ENCODE data around the gene MTHFD1. TPM values are rescaled to one million over a fixed set of nuclear protein-coding genes. Genes with fewer than 3 reads are reported as not detected.

Gene MTHFD1
- polyA plus RNA-seq, 1 donor (not counting 4 experiments of a cell fraction or from before 2014, with no cell fraction given), result 63.2 TPM

GRCh38 chr14:64442300-64442988 is 54.3 kb downstream of the MTHFD1 start:
- Histone ChIP-seq H2AFZ (ENCODE audit: control insufficient read depth, low read length) (no peak overlapping the region), H3K4me1 (ENCODE audit: control insufficient read depth, extremely low read depth, insufficient read depth, low read length) (peaks cover 8% of the 10 kb centered on the region), H3K79me2 (ENCODE audit: control insufficient read depth, insufficient read depth, low read length) (no peaks in the 10 kb centered on the region), H3K9me3 (ENCODE audit: control insufficient read depth, low read depth, low read length) (no peaks in the 10 kb centered on the region), H3K4me3 (ENCODE audit: control insufficient read depth in 2 of 3, extremely low read depth in 1 of 3, insufficient read depth in 2 of 3, low read depth in 1 of 3, low read length in 3 of 3) (no peak overlapping the region), H3K9ac (ENCODE audit: control insufficient read depth, extremely low read depth, insufficient read depth, low read length) (no peak overlapping the region), H3K4me2 (ENCODE audit: control insufficient read depth, extremely low read depth, insufficient read depth, low read depth, low read length) (no peak overlapping the region), H3K36me3 (ENCODE audit: control insufficient read depth in 2 of 2, extremely low read depth in 1 of 2, insufficient read depth in 2 of 2, low read length in 2 of 2) (peaks cover 26 to 45% of the 10 kb centered on the region in 2 experiments), H3K27me3 (ENCODE audit: control insufficient read depth, extremely low read depth, insufficient read depth, low read length) (no peaks in the 10 kb centered on the region), H4K20me1 (ENCODE audit: control insufficient read depth, extremely low read depth, insufficient read depth, low read length) (no peaks in the 10 kb centered on the region), H3K9me1 (ENCODE audit: control insufficient read depth, extremely low read depth, insufficient read depth, low read length) (peaks cover 3% of the 10 kb centered on the region), H3K27ac (ENCODE audit: control insufficient read depth, insufficient read depth, low read length) (no peak overlapping the region)
- DNase-seq (ENCODE audit: low read depth, low spot score) (no peak), FAIRE-seq (no peak)
- TF ChIP-seq EZH2 (IDR thresholded peaks at IDR 0.05; ENCODE audit: low read length) (no peak), CTCF (optimal IDR thresholded peaks at IDR 0.05 in 1 of 3, IDR thresholded peaks at IDR 0.05 in 1 of 3, conservative IDR thresholded peaks at IDR 0.05 in 1 of 3; ENCODE audit: extremely low read depth in 1 of 3, insufficient read depth in 2 of 3, low read length in 3 of 3) (no peak)
- dilution Hi-C loops (cut with MboI; ENCODE audit: extremely low pct_ligation_motif_present, low sequenced_read_pairs), result no loop called here

GRCh38 chr14:64444140-64444539 is 56.0 kb downstream of the MTHFD1 start:
- Histone ChIP-seq H3K36me3 (ENCODE audit: control insufficient read depth in 2 of 2, extremely low read depth in 1 of 2, insufficient read depth in 2 of 2, low read length in 2 of 2) (peaks cover 31 to 47% of the 10 kb centered on the region in 2 experiments), H4K20me1 (ENCODE audit: control insufficient read depth, extremely low read depth, insufficient read depth, low read length) (no peaks in the 10 kb centered on the region), H3K79me2 (ENCODE audit: control insufficient read depth, insufficient read depth, low read length) (no peaks in the 10 kb centered on the region), H3K9me3 (ENCODE audit: control insufficient read depth, low read depth, low read length) (no peaks in the 10 kb centered on the region), H3K9ac (ENCODE audit: control insufficient read depth, extremely low read depth, insufficient read depth, low read length) (no peak overlapping the region), H3K4me1 (ENCODE audit: control insufficient read depth, extremely low read depth, insufficient read depth, low read length) (no peaks in the 10 kb centered on the region), H3K4me2 (ENCODE audit: control insufficient read depth, extremely low read depth, insufficient read depth, low read depth, low read length) (no peak overlapping the region), H2AFZ (ENCODE audit: control insufficient read depth, low read length) (no peak overlapping the region), H3K9me1 (ENCODE audit: control insufficient read depth, extremely low read depth, insufficient read depth, low read length) (no peaks in the 10 kb centered on the region), H3K27ac (ENCODE audit: control insufficient read depth, insufficient read depth, low read length) (no peak overlapping the region), H3K4me3 (ENCODE audit: control insufficient read depth in 2 of 3, extremely low read depth in 1 of 3, insufficient read depth in 2 of 3, low read depth in 1 of 3, low read length in 3 of 3) (no peak overlapping the region), H3K27me3 (ENCODE audit: control insufficient read depth, extremely low read depth, insufficient read depth, low read length) (no peaks in the 10 kb centered on the region)
- dilution Hi-C loops (cut with MboI; ENCODE audit: extremely low pct_ligation_motif_present, low sequenced_read_pairs), result no loop called here
- TF ChIP-seq CTCF (optimal IDR thresholded peaks at IDR 0.05 in 1 of 3, IDR thresholded peaks at IDR 0.05 in 1 of 3, conservative IDR thresholded peaks at IDR 0.05 in 1 of 3; ENCODE audit: extremely low read depth in 1 of 3, insufficient read depth in 2 of 3, low read length in 3 of 3) (no peak), EZH2 (IDR thresholded peaks at IDR 0.05; ENCODE audit: low read length) (no peak)
- DNase-seq (ENCODE audit: low read depth, low spot score), result no peak
- no peak for FAIRE-seq
